ENCODE data around the gene PRKAR1B.

DNA sequence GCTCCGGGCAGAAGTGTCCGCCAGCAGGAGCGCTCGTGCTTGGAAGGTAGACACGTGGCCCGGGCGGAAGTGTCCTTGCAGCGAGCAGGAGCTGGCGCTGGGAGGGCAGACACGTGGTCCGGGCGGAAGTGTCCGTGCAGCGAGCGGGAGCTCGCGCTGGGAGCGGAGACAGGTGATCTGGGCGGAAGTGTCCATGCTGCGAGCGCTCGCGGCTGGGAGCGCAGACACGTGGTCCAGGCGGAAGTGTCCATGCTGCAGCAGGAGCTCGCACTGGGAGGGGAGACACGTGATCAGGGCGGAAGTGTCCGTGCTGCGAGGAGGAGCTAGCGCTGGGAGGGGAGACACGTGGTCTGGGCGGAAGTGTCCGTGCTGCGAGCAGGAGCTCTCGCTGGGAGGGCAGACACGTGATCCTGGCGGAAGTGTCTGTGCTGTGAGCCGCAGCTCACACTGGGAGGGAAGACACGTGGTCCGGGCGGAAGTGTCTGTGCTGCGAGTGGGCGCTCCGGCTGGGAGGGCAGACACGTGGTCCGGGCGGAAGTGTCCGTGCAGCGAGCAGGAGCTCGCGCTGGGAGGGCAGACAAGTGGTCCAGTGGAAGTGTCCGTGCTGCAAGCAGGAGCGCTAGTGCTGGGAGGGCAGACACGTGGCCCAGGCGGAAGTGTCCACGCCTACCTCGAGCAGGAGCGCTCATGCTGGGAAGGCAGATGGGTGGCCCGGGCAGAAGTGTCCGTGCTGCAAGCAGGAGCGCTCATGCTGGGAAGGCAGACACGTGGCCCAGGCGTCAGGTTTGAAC, 41.1 kb upstream of the PRKAR1B start:
- TF ChIP-seq, protein P1, sequence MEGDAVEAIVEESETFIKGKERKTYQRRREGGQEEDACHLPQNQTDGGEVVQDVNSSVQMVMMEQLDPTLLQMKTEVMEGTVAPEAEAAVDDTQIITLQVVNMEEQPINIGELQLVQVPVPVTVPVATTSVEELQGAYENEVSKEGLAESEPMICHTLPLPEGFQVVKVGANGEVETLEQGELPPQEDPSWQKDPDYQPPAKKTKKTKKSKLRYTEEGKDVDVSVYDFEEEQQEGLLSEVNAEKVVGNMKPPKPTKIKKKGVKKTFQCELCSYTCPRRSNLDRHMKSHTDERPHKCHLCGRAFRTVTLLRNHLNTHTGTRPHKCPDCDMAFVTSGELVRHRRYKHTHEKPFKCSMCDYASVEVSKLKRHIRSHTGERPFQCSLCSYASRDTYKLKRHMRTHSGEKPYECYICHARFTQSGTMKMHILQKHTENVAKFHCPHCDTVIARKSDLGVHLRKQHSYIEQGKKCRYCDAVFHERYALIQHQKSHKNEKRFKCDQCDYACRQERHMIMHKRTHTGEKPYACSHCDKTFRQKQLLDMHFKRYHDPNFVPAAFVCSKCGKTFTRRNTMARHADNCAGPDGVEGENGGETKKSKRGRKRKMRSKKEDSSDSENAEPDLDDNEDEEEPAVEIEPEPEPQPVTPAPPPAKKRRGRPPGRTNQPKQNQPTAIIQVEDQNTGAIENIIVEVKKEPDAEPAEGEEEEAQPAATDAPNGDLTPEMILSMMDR (IDR thresholded peaks at IDR 0.05), result no peak
- TF ChIP-seq EZH2 (IDR thresholded peaks at IDR 0.05; ENCODE audit: borderline replicate concordance, insufficient read depth, low read depth, low read length, poor library complexity, severe bottlenecking), result no peak

All from B cell (primary cell).